ENCODE measurements around the gene PTPN22. TPM values are rescaled to one million over a fixed set of nuclear protein-coding genes. Genes with fewer than 3 reads are reported as not detected.

PTPN22 gene
- total RNA-seq, 2 donors from 2014 or later = 2.9 to 4.6 TPM

DNA sequence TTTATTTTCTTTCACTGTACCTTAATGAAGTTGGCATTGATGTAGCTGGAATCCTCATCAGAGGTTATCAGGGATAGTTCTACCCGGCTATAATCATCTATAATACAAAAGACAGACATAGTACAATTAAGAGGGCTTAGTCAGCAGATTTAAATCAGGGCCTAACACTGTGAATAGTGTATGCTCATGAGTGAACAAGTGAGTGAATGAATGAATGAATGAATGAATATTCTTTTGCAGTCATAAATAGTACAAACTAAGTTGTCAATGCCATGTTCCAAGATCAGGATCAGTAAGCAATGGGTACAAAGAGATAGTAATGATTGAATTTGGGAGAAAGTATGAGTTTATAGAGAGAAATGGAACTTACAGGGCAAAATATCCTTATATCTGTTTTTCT, 12.5 kb downstream of the PTPN22 start:
- no peaks in the 10 kb centered on the region for H3K27me3 ChIP-seq
- no peak for ATAC-seq
- no peaks in the 10 kb centered on the region for H3K9me3 ChIP-seq
- H3K4me3 ChIP-seq = no peak overlapping the region
- WGBS, 2 donors = 89 to 95% methylated on average over 1 of the region's 1 CpG
- intact Hi-C loops (cut with DNase I) = no loop called here
- H3K36me3 ChIP-seq (replicated peaks in 1 of 2; ENCODE audit: insufficient read depth in 1 of 2, low read depth in 2 of 2) = no peaks in the 10 kb centered on the region
- TF ChIP-seq POLR2A (IDR thresholded peaks at IDR 0.05) = no peak
- TF ChIP-seq, protein P1, sequence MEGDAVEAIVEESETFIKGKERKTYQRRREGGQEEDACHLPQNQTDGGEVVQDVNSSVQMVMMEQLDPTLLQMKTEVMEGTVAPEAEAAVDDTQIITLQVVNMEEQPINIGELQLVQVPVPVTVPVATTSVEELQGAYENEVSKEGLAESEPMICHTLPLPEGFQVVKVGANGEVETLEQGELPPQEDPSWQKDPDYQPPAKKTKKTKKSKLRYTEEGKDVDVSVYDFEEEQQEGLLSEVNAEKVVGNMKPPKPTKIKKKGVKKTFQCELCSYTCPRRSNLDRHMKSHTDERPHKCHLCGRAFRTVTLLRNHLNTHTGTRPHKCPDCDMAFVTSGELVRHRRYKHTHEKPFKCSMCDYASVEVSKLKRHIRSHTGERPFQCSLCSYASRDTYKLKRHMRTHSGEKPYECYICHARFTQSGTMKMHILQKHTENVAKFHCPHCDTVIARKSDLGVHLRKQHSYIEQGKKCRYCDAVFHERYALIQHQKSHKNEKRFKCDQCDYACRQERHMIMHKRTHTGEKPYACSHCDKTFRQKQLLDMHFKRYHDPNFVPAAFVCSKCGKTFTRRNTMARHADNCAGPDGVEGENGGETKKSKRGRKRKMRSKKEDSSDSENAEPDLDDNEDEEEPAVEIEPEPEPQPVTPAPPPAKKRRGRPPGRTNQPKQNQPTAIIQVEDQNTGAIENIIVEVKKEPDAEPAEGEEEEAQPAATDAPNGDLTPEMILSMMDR (IDR thresholded peaks at IDR 0.05) = no peak
- no peaks in the 10 kb centered on the region for H3K4me1 ChIP-seq
- DNase-seq = no peak
- no peak overlapping the region for H3K27ac ChIP-seq

DNA sequence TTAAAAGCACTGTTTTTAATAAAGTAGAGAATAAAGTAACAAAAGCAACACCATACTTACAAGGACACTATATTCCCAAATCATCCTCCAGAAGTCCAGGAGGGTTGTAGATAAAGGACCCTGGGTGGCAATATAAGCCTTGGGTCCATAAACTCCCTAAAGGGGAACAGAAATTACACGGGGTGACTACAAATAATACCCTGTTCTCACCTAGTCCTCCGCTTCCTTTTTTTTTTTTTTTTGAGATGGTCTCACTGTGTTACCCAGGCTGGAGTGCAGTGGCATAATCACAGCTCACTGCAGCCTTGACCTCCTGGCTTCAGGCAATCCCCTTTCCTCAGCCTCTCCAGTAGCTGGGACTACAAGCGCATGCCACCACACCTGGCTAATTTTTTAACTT, 13.1 kb downstream of the PTPN22 start:
- no peak overlapping the region for H3K4me3 ChIP-seq
- intact Hi-C loops (cut with DNase I) = no loop called here
- 76 to 88% methylated on average over 3 of the region's 3 CpGs for WGBS, 2 donors
- H3K4me1 ChIP-seq = no peaks in the 10 kb centered on the region
- TF ChIP-seq, protein P1 (IDR thresholded peaks at IDR 0.05) = no peak
- TF ChIP-seq POLR2A (IDR thresholded peaks at IDR 0.05) = no peak
- H3K9me3 ChIP-seq = no peaks in the 10 kb centered on the region
- ATAC-seq (no peak), DNase-seq (no peak)
- no peak overlapping the region for H3K27ac ChIP-seq
- H3K27me3 ChIP-seq = no peaks in the 10 kb centered on the region
- no peaks in the 10 kb centered on the region for H3K36me3 ChIP-seq (replicated peaks in 1 of 2; ENCODE audit: insufficient read depth in 1 of 2, low read depth in 2 of 2)

DNA sequence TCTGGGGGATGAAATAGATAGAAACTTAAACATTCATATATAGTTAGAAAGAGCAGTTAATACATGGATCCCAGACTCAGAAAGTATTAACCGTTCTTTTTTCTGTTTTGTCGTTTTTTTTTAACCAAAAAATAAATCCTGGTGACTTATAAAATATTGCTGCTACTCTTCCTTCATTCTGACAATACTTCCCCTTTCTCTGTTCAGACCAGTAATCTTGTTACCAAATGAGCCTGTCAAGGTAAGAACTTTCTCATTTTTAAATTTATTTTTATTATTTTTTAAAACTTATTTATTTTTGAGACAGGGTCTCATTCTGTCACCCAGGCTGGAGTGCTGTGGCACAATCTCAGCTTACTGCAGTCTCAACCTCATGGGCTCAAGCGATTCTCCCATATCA, 13.7 kb downstream of the PTPN22 start:
- no peak overlapping the region for H3K4me3 ChIP-seq
- no peaks in the 10 kb centered on the region for H3K36me3 ChIP-seq (replicated peaks in 1 of 2; ENCODE audit: insufficient read depth in 1 of 2, low read depth in 2 of 2)
- no peak for ATAC-seq
- TF ChIP-seq POLR2A (IDR thresholded peaks at IDR 0.05) = no peak
- TF ChIP-seq, protein P1 (IDR thresholded peaks at IDR 0.05) = no peak
- H3K27ac ChIP-seq = no peak overlapping the region
- no peaks in the 10 kb centered on the region for H3K4me1 ChIP-seq
- intact Hi-C loops (cut with DNase I) = no loop called here
- no peak for DNase-seq
- WGBS, 2 donors = 47 to 58% methylated on average over 3 of the region's 3 CpGs
- no peaks in the 10 kb centered on the region for H3K9me3 ChIP-seq
- H3K27me3 ChIP-seq = no peaks in the 10 kb centered on the region

DNA sequence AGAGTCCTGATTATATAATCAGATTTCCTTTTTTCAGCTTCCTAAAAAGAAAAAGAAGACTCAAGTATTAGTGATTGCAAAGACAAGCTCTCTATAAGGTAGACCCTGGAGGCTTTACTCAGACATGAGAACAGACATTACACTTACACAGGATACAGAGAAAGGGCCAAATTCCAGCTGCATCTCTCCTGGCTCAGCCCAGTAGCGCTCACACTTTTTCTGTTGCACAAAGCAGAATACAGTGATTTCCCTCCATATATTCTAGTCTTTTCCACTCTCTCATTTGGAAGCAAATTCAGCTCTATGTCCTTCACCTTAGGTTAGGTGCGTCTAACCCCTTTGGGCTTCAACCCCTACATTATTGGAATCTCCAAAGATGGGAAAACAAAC, 15.1 kb downstream of the PTPN22 start:
- no peak overlapping the region for H3K4me3 ChIP-seq
- H3K4me1 ChIP-seq = no peaks in the 10 kb centered on the region
- intact Hi-C loops (cut with DNase I) = no loop called here
- no peak overlapping the region for H3K27ac ChIP-seq
- ATAC-seq (no peak), DNase-seq (no peak)
- H3K27me3 ChIP-seq = no peaks in the 10 kb centered on the region
- H3K9me3 ChIP-seq = no peaks in the 10 kb centered on the region
- TF ChIP-seq, protein P1 (IDR thresholded peaks at IDR 0.05) = no peak
- TF ChIP-seq POLR2A (IDR thresholded peaks at IDR 0.05) = no peak
- no peaks in the 10 kb centered on the region for H3K36me3 ChIP-seq (replicated peaks in 1 of 2; ENCODE audit: insufficient read depth in 1 of 2, low read depth in 2 of 2)
- 88 to 100% methylated on average over 2 of the region's 2 CpGs for WGBS, 2 donors

DNA sequence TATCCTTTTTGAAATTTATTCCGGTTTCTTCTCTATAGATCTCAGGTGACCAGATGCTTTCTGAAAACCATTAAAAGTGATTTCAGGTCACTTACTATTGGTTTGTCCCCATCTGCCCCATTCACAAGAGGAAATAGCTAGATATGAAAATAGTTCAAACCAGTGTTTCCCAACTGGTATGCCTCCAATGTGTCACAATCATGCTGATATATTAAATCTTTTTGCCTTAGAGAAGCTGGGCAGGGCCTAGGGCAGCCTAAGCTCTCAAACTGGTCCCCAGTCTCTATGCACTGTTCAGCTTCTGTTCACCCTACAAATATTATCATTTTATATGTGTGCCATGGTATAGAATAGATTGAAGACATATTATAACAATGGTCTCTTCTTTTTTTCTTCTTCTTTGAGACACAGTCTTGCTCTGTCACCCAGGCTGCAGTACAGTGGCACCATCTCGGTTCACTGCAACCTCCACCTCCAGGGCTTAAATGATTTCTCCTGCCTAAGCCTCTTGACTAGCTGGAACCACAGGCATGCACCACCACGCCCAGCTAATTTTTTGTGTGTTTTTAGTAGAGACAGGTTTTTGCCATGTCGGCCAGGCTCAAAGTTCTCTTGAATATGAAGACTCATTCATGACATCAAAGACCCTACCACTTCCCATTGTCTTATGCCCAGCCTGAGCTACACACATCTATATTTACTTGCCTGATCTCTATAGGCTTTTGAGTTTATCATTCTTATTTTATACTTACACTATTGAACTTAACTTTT, 15.7 kb downstream of the PTPN22 start:
- Histone ChIP-seq H3K27me3 (no peaks in the 10 kb centered on the region), H3K27ac (no peak overlapping the region), H3K9me3 (no peaks in the 10 kb centered on the region), H3K36me3 (replicated peaks in 1 of 2; ENCODE audit: insufficient read depth in 1 of 2, low read depth in 2 of 2) (no peaks in the 10 kb centered on the region), H3K4me3 (no peak overlapping the region), H3K4me1 (no peaks in the 10 kb centered on the region)
- 94 to 98% methylated on average over 4 of the region's 4 CpGs for WGBS, 2 donors
- ATAC-seq (no peak), DNase-seq (no peak)
- intact Hi-C loops (cut with DNase I) = no loop called here
- TF ChIP-seq, protein P1 (IDR thresholded peaks at IDR 0.05) = no peak
- no peak for TF ChIP-seq POLR2A (IDR thresholded peaks at IDR 0.05)
